ENCODE results near the gene ATP12A.

GRCh38 chr13:24698686-24699085, 18.5 kb downstream of the ATP12A start:
- TF ChIP-seq POLR2AphosphoS5 (IDR thresholded peaks at IDR 0.05; ENCODE audit: low read depth, low read length), result no peak
- TF ChIP-seq TAF1 (IDR thresholded peaks at IDR 0.05; ENCODE audit: borderline replicate concordance, insufficient read depth, low read length), result no peak
- TF ChIP-seq SIN3A (IDR thresholded peaks at IDR 0.05; ENCODE audit: borderline replicate concordance, insufficient read depth, low read length), result no peak

All from PFSK-1 (cell line).